Right cardiac atrium (tissue), 5 donors: ENCODE data around the gene LEMD1. TPM values are rescaled to one million over a fixed set of nuclear protein-coding genes. Genes with fewer than 3 reads are reported as not detected.
"Not testable (repeated sequence)": the region's sequence is repeated elsewhere in the genome, so short reads cannot be mapped to it uniquely, and the experiment has no call there.

Experiments
- ATAC-seq, 2 donors: fragments of 200-7000 bp; cut with Tn5 transposase; one replicate each; pipeline versions ENCODE4 v1.8.0 to v1.9.1; 2020; ENCODE audit warnings: moderate library complexity in 2 of 2, mild to moderate bottlenecking in 1 of 2
- DNase-seq, 3 donors: peaks; one replicate each; pipeline ENCODE4 v3.0.0-alpha.2; 2020
- H3K27ac ChIP-seq: one replicate; pipeline ENCODE4 v1.5.1; 2013; ENCODE audit warnings: mild to moderate bottlenecking, low read length, control low read depth, moderate library complexity
- H3K27me3 ChIP-seq: one replicate; pipeline ENCODE4 v1.6.1; 2013; ENCODE audit not compliant: control insufficient read depth, insufficient read depth
- H3K4me1 ChIP-seq: one replicate; pipeline ENCODE4 v1.6.1; 2013; ENCODE audit warnings: low read length; ENCODE audit not compliant: control insufficient read depth, insufficient read depth
- H3K4me3 ChIP-seq: one replicate; pipeline ENCODE4 v1.5.1; 2013; ENCODE audit warnings: low read length, control low read depth
- H3K9me3 ChIP-seq: one replicate; pipeline ENCODE4 v1.6.1; 2013; ENCODE audit warnings: low read length; ENCODE audit not compliant: control insufficient read depth
- WGBS: extraction: QIAGEN DNeasy Blood & Tissue Kit; methylation state at CpG from one replicate; pipeline ENCODE4 v1.1.7; 2013; 5-methylcytosine and 5-hydroxymethylcytosine counted together
- intact Hi-C, 4 donors: fragments of 100-400 bp; cut with DNase I; formaldehyde crosslinking; loops; one replicate each; pipeline versions ENCODE4 v1.11.0 to v1.14.0; 2022 to 2023
- polyA plus RNA-seq: library from polyadenylated mRNA; stranded (reverse); fragments of 200-250 nt; gene quantifications from one replicate; pipeline ENCODE4 v1.2.3, GENCODE V29; 2013
- total RNA-seq, 4 donors: library from RNA; stranded (reverse); fragmentation: NEBNext Ultra II Directional; extraction: Animal tissue kit (Norgen Biotek cat#: 25700); gene quantifications; one replicate each; pipeline ENCODE4 v1.2.1, GENCODE V29; 2021
- donor health status: healthy with polysubstance abuse.
- donor health status: DM: no; HTN: yes; CAD: no.
- donor health status: DM: no; HTN: no; CAD: no.
- donor health status: DM: no; HTN: yes; CAD: no; lungs with severe emphysema.
- donor health status: DM: yes; HTN: yes; CAD: no.

The LEMD1 gene
- total and polyA plus RNA-seq, 5 donors, result not detected

DNA sequence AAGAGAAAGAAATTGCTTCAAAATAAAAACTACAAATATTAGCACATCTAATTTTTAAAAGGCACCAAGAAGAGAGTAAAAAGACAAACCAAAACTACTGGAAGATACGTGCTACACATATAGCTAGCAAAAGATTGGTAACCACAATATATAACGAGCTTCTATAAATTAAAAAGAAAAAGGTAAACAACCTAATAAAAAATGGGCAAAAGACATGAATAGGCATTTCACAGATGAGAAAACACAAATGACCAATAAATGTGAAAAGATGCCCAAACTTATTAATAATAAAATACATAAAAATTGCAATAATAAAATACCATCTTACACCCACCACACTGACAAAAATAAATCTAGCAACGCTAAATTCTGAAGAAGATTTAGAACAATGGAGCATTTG lies 26.2 kb downstream of the LEMD1 start:
- Histone ChIP-seq H3K4me1 (no peaks in the 10 kb centered on the region), H3K4me3 (no peak overlapping the region), H3K27me3 (no peaks in the 10 kb centered on the region), H3K27ac (no peak overlapping the region), H3K9me3 (no peaks in the 10 kb centered on the region)
- no peak for DNase-seq
- WGBS, result 72% methylated on average over 3 of the region's 3 CpGs
- no peak for ATAC-seq
- intact Hi-C loops, result loop anchor here (2.0 to 10.0 kb wide), 3 partner anchors 89 to 92 kb away; no protein-coding TSS in a partner anchor

DNA sequence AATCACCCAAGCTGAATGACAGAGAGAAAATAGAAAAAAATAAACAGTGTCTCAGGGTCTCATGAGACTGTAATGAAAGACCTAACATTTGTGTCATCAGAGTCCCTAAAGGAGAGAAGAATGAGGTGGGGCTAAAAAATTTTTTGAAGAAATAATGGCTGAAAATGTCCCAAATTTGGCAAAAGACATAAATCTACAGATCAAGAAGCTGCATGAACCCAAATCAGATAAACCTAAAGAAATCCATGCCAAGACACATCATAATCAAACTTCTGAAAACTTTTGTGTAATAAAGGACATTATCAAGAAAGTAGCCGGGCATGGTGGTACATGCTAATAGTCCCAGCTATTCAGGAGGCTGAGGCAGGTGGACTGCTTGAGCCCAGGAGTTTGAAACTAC lies 29.2 kb downstream of the LEMD1 start:
- no peak for ATAC-seq
- Histone ChIP-seq H3K4me1 (no peaks in the 10 kb centered on the region), H3K27me3 (no peaks in the 10 kb centered on the region), H3K4me3 (no peak overlapping the region), H3K27ac (no peak overlapping the region), H3K9me3 (no peaks in the 10 kb centered on the region)
- intact Hi-C loops, result loop anchor here in 1 of 4 donors (10.0 kb wide), 1 partner anchor 92 kb away; no protein-coding TSS in a partner anchor
- no peak for DNase-seq
- 89% methylated on average over 1 of the region's 1 CpG for WGBS

DNA sequence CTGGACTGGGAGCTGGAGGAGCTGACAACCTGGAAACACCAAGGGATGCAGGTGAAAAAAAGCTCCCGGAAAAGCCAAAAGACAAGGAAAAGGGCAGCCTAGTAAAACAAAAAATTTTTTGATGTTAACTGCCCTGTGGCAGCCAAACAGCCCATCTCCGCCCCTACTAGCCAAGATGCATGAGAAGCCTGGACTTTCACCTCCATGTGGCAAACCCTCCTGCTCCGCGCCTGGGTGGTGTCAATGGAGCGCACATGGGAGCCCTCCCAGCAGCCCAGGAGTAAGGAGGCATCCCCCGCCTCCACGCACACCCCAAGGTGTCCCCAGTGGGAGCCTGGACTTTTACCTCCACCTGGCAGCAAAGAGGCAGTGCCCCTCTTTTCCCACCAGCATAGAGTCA lies 30.5 kb downstream of the LEMD1 start:
- ATAC-seq (no peak), DNase-seq (no peak)
- Histone ChIP-seq H3K9me3 (no peaks in the 10 kb centered on the region), H3K27me3 (no peaks in the 10 kb centered on the region), H3K4me1 (no peaks in the 10 kb centered on the region), H3K4me3 (no peak overlapping the region), H3K27ac (no peak overlapping the region)
- 90% methylated on average over 7 of the region's 7 CpGs for WGBS
- intact Hi-C loops, result loop anchor here in 1 of 4 donors (10.0 kb wide), 1 partner anchor 93 kb away; no protein-coding TSS in a partner anchor

DNA sequence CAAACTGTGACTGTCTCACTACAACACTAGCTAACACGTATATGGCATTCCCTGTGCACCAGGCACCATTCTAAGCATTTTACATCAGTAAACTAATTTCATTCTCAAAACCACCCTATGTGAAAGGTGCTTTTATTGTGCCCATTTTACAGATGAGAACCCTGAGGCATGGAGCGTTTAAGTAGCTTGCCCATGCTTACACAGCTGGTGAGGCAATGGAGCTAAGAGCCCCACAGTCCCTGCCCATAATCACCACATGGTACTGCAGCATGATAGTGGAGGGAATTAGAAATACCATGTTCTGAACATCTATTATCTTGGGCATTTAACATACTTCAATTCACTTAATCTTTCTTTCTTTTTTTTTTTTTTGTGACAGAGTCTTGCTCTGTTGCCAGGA lies 34.0 kb downstream of the LEMD1 start:
- WGBS, result 94% methylated on average over 2 of the region's 2 CpGs
- Histone ChIP-seq H3K27me3 (no peaks in the 10 kb centered on the region), H3K4me3 (no peak overlapping the region), H3K9me3 (no peaks in the 10 kb centered on the region), H3K27ac (no peak overlapping the region), H3K4me1 (no peaks in the 10 kb centered on the region)
- ATAC-seq (no peak), DNase-seq (no peak)
- intact Hi-C loops, result no loop called here

DNA sequence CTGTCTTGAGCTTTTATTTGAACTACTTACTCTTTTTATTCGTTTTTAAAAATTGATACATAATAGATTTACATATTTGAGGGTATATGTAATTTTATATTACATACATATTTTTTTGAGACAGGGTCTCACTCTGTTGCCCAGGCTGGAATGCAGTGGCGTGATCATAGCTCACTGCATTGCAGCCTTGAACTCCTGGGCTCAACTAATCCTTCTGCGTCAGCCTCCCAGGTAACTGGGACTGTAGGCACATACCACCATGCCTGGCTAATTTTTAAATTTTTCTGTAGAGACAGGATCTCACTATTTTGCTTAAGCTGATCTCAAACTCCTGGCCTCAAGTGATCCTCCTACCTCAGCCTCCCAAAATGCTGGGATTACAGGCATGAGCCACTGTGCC lies 38.9 kb downstream of the LEMD1 start:
- H3K27me3 ChIP-seq, H3K9me3 ChIP-seq, intact Hi-C loops, DNase-seq, H3K4me1 ChIP-seq, H3K4me3 ChIP-seq, ATAC-seq, H3K27ac ChIP-seq: not testable (repeated sequence)
- WGBS, result 87% methylated on average over 3 of the region's 3 CpGs

DNA sequence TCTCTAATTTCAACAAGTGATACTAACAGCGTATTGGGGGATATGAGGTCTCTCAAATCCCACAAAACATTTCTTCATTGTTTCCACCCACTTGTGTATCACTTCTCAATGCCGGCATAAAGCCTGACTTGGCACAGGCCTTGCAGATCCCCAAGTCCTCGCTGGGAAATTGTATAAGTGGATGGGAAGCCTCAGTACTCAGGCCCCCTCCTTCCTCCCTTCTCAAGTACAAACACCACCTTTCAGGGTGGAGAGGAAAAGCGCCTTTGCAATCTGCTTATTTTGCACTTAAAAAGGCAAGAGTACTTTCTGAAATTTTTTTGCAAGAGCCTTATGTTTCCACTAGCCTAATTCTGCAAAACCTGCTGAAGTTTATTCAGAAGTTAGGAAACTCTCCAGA lies 39.3 kb downstream of the LEMD1 start:
- Histone ChIP-seq H3K4me1 (no peaks in the 10 kb centered on the region), H3K9me3 (no peaks in the 10 kb centered on the region), H3K4me3 (no peak overlapping the region), H3K27ac (no peak overlapping the region), H3K27me3 (no peaks in the 10 kb centered on the region)
- ATAC-seq, result no peak
- intact Hi-C loops, result no loop called here
- 70% methylated on average over 4 of the region's 4 CpGs for WGBS
- DNase-seq, result no peak

DNA sequence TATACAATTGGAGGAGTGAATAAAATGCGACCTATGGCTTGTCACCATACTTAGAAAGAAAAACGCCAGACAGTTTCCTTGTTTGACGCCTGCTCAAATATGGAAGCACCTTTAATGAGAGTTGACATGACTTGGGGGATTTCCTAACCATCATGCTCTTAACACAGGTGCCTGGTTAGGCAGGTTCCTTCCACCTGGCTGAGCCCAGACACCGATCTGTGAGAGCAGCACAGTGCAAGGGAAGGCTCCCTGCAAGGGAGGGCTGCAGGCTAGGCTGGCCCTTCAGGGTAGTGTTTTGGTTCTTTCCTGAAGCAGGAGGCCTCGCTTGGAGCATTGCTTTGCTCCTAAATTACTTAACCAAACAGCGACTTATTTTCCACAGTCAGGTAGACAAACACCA lies 40.6 kb downstream of the LEMD1 start:
- intact Hi-C loops, result no loop called here
- Histone ChIP-seq H3K4me1 (no peaks in the 10 kb centered on the region), H3K4me3 (no peak overlapping the region), H3K27ac (no peak overlapping the region), H3K27me3 (no peaks in the 10 kb centered on the region), H3K9me3 (no peaks in the 10 kb centered on the region)
- 92% methylated on average over 6 of the region's 6 CpGs for WGBS
- ATAC-seq, result no peak
- DNase-seq, result no peak

DNA sequence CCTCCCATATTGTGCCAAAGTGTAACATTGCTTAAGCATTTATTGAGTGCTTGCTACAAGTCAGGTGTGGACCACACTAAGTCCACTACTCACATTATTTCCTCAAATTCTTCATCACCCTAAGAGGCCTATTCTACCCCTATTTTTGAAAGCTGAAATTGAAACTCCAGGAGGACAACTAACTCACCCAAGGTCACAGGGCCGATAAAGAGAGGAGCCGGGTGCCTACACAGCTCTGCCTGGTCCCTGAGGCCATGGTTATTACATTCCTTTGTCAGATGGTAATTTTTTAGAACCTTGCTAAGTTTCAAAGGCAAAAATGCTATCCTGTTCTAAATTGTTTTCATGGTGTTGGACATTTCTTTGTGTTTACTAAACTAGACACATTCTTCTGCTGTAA lies 41.0 kb downstream of the LEMD1 start:
- Histone ChIP-seq H3K9me3 (no peaks in the 10 kb centered on the region), H3K4me3 (no peak overlapping the region), H3K4me1 (no peaks in the 10 kb centered on the region), H3K27ac (no peak overlapping the region), H3K27me3 (no peaks in the 10 kb centered on the region)
- intact Hi-C loops, result no loop called here
- WGBS, result 70% methylated on average over 2 of the region's 2 CpGs
- ATAC-seq, result no peak
- DNase-seq, result no peak

DNA sequence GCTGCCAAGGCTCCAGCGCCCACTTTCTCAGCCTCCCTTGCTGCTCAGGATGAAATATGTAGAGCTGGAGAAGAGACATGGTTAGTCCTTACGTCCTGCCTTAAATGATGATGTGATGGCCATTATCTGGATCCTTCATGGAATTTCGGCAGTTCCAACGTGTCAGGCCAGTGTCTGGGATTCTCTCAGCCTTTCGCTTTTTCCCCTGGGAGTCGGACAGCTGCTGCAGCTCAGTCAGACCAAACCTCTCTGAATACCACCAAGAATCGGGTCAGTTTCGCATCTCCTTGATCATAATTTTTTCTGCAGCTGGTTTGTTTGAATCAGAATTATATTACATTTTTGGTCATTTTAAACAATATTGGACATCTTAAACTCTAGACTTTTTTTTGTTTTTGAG lies 42.8 kb downstream of the LEMD1 start:
- Histone ChIP-seq H3K27me3 (no peaks in the 10 kb centered on the region), H3K9me3 (no peaks in the 10 kb centered on the region), H3K4me1 (no peaks in the 10 kb centered on the region), H3K27ac (no peak overlapping the region), H3K4me3 (no peak overlapping the region)
- ATAC-seq (no peak), DNase-seq (no peak)
- intact Hi-C loops, result no loop called here
- 56% methylated on average over 8 of the region's 8 CpGs for WGBS

DNA sequence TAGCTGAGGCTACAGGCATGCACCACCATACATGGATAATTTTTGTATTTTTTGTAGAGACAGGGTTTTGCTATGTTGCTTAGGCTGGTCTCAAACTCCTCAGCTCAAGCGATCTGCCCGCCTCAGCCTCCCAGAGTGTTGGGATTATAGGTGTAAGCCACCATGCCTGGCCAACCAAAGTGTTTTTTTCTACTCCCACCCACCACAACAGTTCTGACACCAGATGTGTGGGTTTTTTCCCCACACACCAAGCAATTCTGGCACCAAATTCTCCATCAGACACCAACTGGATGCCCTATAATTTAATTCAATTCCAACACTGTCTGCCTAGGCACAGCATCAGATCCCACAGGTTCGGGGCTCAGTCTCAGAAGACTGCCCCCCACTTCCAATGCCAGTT lies 44.5 kb downstream of the LEMD1 start:
- H3K27ac ChIP-seq, result no peak overlapping the region
- H3K9me3 ChIP-seq, result no peaks in the 10 kb centered on the region
- 97% methylated on average over 3 of the region's 3 CpGs for WGBS
- H3K4me1 ChIP-seq, result no peaks in the 10 kb centered on the region
- intact Hi-C loops, result no loop called here
- no peak overlapping the region for H3K4me3 ChIP-seq
- ATAC-seq, result no peak
- no peaks in the 10 kb centered on the region for H3K27me3 ChIP-seq
- no peak for DNase-seq

DNA sequence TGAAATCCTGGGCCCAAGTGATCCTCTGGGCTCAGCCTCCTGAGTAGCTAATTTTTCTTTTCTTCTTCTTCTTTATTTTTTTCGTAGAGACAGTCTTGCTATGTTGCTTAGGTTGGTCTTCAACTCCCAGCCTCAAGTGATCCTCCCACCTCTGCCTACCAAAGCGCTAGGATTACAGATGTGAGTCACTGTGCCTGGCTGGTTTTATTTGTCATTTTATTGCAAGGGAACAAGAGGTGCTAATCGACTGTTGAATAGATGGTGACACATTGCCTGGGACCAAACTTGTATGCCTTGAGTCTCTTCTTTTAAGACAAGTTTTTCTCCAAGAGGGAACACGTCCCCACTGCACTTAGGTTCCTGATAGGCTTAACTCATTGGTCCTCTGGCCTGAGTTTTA lies 45.1 kb downstream of the LEMD1 start:
- intact Hi-C loops, result no loop called here
- no peak for DNase-seq
- Histone ChIP-seq H3K27me3 (no peaks in the 10 kb centered on the region), H3K4me3 (no peak overlapping the region), H3K4me1 (no peaks in the 10 kb centered on the region), H3K9me3 (no peaks in the 10 kb centered on the region), H3K27ac (no peak overlapping the region)
- WGBS, result 85% methylated on average over 4 of the region's 4 CpGs
- no peak for ATAC-seq

DNA sequence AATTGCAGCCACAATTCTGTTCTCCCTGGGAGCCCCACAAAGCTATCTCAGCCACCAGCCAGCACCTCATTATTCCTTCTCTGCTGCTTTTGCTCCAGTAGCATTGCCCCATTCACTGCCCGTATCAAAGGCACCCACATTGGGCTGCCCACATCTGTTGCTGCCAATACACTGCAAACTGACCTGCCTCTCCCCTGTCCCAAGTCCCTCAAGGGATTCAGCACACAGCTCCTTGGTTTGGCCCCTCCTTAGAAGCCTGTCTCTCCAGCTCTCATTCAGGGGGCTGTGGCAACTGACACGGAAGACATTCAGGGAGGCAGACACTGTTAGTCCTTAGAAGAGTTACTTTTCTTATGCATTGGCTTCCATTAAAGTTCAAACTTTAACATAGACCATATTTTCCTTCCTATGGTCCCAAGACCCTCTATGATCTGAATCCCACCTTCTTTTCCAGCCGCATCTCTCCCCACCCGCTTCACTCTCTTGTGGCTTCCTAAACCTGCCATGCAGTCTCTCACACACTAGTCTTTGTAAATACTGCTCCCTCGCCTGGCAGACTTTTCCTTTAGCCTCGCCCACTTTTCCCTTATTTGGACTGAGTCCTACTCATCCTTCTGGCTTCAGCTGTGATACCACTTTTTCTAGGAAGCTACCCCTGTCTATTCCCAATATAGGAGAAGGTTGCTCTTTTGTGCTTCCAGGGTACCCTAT lies 45.9 kb downstream of the LEMD1 start:
- intact Hi-C loops, result no loop called here
- Histone ChIP-seq H3K9me3 (no peaks in the 10 kb centered on the region), H3K4me1 (no peaks in the 10 kb centered on the region), H3K4me3 (no peak overlapping the region), H3K27me3 (no peaks in the 10 kb centered on the region), H3K27ac (no peak overlapping the region)
- 39% methylated on average over 6 of the region's 6 CpGs for WGBS
- peak; percentile 37 to 41 for ATAC-seq
- DNase-seq, result no peak
